ENCODE results near the gene AOPEP.

Gene AOPEP

GRCh38 chr9:94780516-94780950 is 54.0 kb downstream of the AOPEP start:
- no peak for DNase-seq (ENCODE audit: insufficient read length, low spot score)
- FAIRE-seq: no peak
- no peak for TF ChIP-seq CTCF (IDR thresholded peaks at IDR 0.05; ENCODE audit: insufficient read depth, missing control alignments)

- FAIRE-seq (no peak), DNase-seq (ENCODE audit: insufficient read length, low spot score) (no peak)
- no peak for TF ChIP-seq CTCF (IDR thresholded peaks at IDR 0.05; ENCODE audit: insufficient read depth, missing control alignments)
Observed at GRCh38 chr9:94782355-94783101, 56.0 kb downstream of the AOPEP start.

DNA sequence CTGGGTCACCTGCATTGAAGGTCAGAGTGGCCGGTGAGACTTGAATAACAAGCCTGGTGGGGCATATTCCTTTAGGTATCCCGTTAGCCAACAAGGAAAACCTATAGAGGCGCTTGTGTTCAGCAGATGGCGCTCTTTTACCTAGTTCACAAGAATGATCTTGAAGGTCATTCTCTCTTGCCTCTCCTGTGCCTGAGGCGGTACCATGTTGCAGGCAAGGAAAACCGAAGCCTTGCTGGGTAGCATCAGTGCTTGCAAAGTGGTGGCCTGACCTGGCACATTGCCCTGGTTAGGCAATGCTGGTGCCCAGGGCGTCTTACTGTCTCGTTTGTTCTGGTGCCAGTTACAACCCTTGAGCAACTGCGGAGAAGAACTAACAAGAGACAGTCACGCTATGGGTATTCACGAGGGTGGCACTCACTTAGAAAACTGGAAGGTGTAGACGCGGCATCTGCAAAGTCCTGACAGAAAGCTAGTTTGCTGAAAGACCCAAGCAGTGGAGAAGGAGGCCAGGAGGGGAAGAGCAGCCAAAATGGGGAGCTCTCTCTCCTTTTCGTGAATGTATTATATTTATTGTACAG is 56.7 kb downstream of the AOPEP start:
- DNase-seq (ENCODE audit: insufficient read length, low spot score) (no peak), FAIRE-seq (no peak)

GRCh38 chr9:94783928-94784327 is 57.4 kb downstream of the AOPEP start:
- FAIRE-seq (no peak), DNase-seq (ENCODE audit: insufficient read length, low spot score) (no peak)
- no peak for TF ChIP-seq CTCF (IDR thresholded peaks at IDR 0.05; ENCODE audit: insufficient read depth, missing control alignments)

More for the DNA sequence above, 56.7 kb downstream of the AOPEP start:
- peak; percentile 75 for TF ChIP-seq CTCF (IDR thresholded peaks at IDR 0.05; ENCODE audit: insufficient read depth, missing control alignments)

DNA sequence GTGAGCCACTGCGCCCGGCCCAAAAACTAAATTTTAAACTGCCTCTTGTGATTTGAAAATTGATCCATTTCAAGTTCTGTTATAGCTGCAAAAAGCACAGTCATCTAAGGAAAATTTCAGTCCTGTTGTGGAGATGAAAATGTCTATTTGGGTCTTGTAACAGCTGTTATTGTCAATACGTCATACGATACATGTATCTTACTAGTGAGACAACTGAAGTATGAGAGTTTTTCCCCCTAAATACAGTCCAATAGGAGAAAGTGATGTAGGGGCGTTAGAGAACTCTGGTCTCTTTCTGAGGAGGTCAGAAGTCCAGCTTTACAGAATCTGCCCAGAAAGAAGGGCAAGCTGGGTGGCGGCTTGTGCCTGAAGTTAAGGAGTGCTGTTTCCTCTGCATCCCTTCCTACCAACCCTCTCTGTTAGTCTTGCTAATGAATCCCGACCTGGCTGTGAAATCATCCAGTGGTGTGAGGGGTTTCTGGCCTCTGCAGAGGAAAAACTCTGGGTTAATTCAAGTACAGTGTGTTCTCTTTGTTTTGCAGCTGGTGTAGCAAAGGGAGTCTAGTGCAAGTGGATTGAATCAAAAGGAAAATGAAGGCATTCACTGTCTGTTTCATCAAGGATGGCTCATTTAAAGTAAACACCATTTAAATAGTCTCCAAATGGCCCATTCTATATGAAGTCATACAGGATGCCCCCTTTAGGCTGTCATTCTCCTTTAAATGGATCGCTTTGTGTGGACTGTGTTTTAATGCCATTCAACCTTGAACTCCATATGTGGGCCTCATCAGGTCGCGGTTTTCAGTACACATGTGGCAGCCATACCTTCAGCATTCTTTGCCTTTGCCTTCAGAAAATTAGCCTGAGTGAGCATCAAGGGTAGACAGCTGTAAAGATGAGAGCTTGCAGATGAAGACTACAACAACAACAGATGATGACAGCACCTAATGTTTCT is 59.0 kb downstream of the AOPEP start:
- TF ChIP-seq CTCF (IDR thresholded peaks at IDR 0.05; ENCODE audit: insufficient read depth, missing control alignments): no peak
- no peak for FAIRE-seq
- DNase-seq (ENCODE audit: insufficient read length, low spot score): no peak

GRCh38 chr9:94786586-94786985 is 60.1 kb downstream of the AOPEP start:
- DNase-seq (ENCODE audit: insufficient read length, low spot score) (no peak), FAIRE-seq (no peak)
- no peak for TF ChIP-seq CTCF (IDR thresholded peaks at IDR 0.05; ENCODE audit: insufficient read depth, missing control alignments)

Data from D721Med (cell line).